Uterus (tissue), 2 donors: ENCODE results near the gene DRC3.

Source experiments
- CTCF ChIP-seq, 4 experiments: fragments of 200-600 bp in 2 of 4; fragments of 450-650 bp in 2 of 4; sonication (generic) in 2 of 4; IDR thresholded peaks; one replicate each; pipeline ENCODE4 v1.5.1; 2016 to 2019; ENCODE audit warnings: antibody characterized with exemption in 4 of 4, mild to moderate bottlenecking in 2 of 4, moderate library complexity in 1 of 4
- POLR2A ChIP-seq, 2 donors: fragments of 450-650 bp; IDR thresholded peaks; one replicate each; pipeline ENCODE4 v1.6.1; 2016; ENCODE audit warnings: antibody characterized with exemption in 2 of 2, mild to moderate bottlenecking in 1 of 2, moderate library complexity in 1 of 2

- no peak for TF ChIP-seq POLR2A (IDR thresholded peaks at IDR 0.05)
- TF ChIP-seq CTCF (IDR thresholded peaks at IDR 0.05), result no peak
Observed at GRCh38 chr17:17982801-17983200, 10.1 kb downstream of the DRC3 start.
